GM20000 (cell line): Measurements from ENCODE around the gene RNF34.

Experiments used
- DNase-seq: peaks from one replicate; pipeline ENCODE4 v3.0.0; 2012; ENCODE audit warnings: low spot score
- CTCF ChIP-seq: IDR thresholded peaks from 2 replicates; pipeline ENCODE4 v1.5.1; 2012; ENCODE audit warnings: mild to moderate bottlenecking, control low read depth; ENCODE audit errors: extremely low read depth, missing control alignments

The RNF34 gene

GRCh38 chr12:121427556-121428050 lies 27.7 kb downstream of the RNF34 start:
- no peak for TF ChIP-seq CTCF
- no peak for DNase-seq

GRCh38 chr12:121428883-121429282 lies 29.0 kb downstream of the RNF34 start:
- no peak for TF ChIP-seq CTCF
- no peak for DNase-seq

- DNase-seq, result no peak
- no peak for TF ChIP-seq CTCF
Observed at GRCh38 chr12:121430833-121431415, 31.0 kb downstream of the RNF34 start.

- no peak for TF ChIP-seq CTCF
- no peak for DNase-seq
Observed at GRCh38 chr12:121432740-121433480, 33.0 kb downstream of the RNF34 start.

GRCh38 chr12:121436706-121437105 lies 36.8 kb downstream of the RNF34 start:
- DNase-seq, result no peak
- TF ChIP-seq CTCF, result no peak

DNA sequence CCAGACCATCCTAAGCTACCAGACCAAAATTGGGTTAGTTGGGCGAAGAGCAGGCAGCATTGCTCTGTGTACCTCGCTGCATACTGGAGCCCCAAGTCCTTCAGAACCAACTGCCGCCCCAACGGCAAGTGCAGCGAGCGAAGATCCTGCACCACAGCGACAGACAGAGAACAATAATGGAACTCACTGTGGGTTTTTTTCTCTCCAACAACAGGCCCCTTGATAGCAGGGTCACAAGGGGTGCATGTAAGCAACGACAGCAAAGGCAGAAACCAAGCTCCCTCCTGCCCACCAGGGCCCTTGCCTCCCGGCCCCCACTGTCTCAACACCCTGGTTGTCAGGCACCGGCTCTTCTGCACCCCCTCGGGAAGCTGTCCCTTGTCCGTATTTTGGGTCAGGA lies 39.0 kb downstream of the RNF34 start:
- TF ChIP-seq CTCF, result no peak
- DNase-seq, result no peak

DNA sequence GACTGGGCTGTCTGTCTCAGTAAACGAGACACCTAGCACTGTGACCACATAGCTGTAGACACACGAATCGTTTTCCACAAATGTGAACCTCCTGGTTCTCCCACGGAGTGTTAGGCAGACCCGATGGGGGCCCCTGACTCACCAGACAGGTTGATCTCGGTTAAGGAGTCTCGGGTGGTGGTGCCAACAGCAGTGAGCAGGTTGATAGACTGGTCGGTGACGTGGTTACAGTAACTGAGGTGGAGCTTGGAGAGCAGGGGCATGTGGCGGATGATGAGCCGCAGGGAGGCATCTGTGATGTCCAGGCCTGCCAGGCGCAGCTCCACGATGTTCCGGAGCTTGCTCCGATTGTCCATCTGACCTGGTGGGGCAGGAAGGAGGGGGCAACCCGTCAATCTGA lies 39.8 kb downstream of the RNF34 start:
- DNase-seq, result no peak
- no peak for TF ChIP-seq CTCF
